GM18861 (cell line): ENCODE data around the gene PTPN23.

Experiments used
- ATAC-seq: cut with Tn5 transposase; IDR thresholded peaks from one replicate; pipeline ENCODE4 v1.9.1; 2021; ENCODE audit not compliant: unreplicated experiment

The PTPN23 gene

GRCh38 chr3:47419083-47420043 lies 38.5 kb downstream of the PTPN23 start:
- ATAC-seq = no peak

DNA sequence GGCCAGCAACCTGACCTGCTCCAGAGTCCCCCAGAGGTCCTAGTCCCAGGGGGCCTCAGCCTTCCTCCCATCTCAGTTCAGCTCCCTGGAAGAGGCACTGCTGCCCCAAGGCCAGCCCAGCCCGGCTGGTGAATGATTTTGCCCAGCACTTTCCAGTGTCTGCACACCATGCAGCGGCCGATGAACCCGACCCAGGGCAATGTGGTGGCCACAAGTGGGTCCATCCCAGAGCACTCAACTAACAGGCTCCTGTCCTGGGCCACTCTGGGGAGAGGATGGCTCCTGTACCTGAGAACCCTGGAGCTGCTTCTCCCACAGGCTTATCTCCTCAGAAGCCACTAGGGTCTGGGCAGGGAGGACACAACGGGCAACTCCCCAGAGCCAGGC lies 39.2 kb downstream of the PTPN23 start:
- ATAC-seq = no peak

GRCh38 chr3:47420511-47421484 lies 40.0 kb downstream of the PTPN23 start:
- ATAC-seq = peak; percentile 76

GRCh38 chr3:47421741-47422649 lies 41.2 kb downstream of the PTPN23 start:
- no peak for ATAC-seq

DNA sequence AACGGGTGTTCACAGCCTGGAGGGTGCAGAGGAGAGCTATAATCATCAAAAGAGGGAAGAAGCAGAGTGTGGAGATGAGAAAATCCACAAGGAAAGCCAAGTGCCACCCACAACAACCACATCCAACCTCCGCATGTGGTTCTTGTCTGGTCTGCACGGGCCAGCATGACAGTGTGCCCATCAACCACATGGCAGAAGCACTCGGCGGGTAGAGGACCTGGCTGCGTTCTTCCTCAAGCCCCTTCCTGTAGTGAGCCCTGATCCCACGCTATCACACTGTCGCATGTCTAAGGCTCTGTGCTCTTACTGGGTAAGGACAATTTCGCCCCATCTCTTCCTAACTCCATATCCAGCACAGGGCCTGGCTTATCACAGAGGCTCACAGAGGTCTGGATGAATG lies 41.9 kb downstream of the PTPN23 start:
- ATAC-seq = no peak

DNA sequence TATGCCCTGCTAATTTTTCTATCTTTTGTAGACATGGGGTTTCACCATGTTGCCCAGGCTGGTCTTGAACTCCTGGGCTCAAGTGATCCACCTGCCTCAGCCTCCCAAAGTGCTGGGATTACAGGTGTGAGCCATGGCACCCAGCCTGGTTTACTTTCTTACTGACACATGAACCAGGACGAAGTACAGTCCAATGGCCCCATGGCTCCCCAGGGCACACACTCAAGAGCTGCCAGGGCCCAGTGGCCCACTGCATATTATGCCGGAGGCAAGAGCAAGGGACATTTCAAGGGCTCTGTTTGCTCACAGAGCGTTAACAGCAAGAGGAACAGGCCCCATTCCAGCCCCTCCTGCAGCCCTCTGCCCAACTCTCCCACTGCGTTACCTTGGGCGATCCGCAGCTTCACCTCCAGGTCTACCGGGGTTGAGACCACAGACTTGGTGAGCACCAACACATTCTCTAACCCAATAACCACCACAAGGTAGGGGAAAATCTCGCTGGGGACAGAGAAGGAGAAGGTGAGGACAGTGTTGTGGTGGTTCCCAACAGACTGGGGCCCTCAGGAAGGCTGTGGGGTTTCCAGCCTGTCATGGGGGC lies 42.8 kb downstream of the PTPN23 start:
- ATAC-seq = no peak

DNA sequence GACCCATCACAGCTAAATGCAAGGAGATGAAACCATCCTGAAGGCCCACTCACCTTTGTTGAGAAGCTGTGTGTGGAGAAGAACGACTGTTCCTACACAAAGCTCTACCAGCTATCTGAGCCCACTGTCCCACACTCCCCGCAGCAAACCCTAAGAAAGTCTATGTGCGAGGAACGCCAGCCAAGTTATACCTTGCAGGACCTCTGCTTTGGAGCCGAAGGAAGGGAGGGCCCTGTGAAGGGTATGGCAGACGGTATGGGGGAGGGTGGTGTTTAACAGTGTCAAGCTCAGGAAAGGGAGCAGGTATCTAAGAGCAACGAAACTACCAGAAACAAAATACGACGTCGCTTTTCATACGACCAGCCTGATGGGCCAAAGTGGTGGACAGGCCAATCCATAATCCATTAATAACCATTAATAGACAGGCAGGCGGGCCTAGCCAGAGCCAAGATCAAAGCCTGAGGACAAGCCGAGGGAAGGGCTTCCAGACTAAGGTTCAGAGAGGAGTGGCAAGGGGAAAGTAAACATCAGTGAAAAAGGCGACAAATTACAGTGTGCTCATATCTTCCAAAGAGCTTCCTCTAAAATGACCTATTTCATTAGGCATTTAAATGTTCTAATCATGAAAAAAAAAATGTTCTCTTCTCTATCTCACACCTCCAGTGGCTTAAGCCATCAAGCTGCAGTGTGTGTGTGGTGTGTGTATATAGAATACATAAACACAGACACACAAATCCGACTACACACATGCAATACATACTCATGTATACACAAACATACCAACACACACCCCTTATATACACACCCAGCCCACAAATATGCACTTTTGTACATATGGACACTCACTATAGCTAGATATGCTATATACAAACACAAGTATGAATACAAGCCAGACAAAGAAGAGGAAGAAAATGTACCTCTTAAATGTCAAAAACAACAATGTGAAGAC lies 43.9 kb downstream of the PTPN23 start:
- ATAC-seq = no peak

DNA sequence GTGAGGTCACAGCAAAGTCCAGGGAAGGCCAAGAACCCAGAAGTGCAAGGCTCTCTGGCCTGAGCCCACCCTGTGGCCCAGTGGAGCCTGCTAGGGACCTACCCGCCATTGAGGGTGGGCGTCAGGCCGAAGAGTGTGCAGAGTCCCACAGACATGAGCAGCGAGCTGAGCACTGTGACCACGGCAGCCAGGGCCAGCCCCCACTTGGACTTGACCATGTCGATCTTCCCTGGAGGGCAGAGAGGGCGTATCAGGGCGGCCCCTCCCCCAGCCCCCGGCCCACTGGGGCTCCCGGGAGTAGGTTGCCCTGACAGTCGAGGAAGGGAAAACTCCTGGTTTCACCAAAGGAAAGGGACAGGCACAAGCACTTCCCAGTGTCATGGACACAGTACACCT lies 44.6 kb downstream of the PTPN23 start:
- no peak for ATAC-seq

DNA sequence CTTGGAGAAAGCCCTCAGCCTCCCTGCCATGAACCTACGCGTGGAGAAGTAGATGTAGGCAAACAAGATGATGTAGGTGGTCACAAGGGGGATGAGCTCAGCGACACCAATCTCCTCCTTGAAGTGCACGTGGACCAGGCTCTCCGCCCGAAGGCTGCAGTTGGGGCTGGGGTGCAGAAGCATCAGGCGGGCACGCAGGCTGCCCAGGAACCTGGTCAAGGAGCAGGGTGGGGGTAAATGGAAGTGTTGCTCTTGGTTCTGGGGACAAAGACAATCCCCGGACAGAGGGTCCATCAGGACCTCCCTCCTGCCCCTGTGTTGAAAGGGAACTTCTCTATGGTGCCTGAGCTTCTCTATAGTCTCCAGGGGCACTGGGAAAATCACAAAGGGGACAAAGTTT lies 45.1 kb downstream of the PTPN23 start:
- no peak for ATAC-seq

DNA sequence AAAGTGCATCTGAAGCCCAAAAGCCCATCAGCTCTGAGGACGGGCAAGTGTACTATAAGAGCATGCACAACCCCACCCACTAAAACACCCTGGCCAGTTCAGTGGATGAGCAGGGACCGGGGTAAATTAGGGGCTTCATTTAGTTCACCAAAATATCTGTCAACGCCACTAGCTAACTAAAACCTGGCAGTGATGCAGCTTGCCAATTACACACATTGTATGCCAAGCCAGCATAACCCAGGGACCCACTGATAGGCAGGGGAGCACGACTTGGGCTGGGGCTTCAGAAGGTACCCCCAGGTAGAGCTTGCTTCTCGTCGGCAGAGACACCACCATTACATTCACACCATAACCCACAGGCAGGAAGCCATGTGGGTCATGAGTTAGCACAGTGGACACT lies 47.0 kb downstream of the PTPN23 start:
- no peak for ATAC-seq

GRCh38 chr3:47428662-47429061 lies 47.8 kb downstream of the PTPN23 start:
- ATAC-seq = no peak

DNA sequence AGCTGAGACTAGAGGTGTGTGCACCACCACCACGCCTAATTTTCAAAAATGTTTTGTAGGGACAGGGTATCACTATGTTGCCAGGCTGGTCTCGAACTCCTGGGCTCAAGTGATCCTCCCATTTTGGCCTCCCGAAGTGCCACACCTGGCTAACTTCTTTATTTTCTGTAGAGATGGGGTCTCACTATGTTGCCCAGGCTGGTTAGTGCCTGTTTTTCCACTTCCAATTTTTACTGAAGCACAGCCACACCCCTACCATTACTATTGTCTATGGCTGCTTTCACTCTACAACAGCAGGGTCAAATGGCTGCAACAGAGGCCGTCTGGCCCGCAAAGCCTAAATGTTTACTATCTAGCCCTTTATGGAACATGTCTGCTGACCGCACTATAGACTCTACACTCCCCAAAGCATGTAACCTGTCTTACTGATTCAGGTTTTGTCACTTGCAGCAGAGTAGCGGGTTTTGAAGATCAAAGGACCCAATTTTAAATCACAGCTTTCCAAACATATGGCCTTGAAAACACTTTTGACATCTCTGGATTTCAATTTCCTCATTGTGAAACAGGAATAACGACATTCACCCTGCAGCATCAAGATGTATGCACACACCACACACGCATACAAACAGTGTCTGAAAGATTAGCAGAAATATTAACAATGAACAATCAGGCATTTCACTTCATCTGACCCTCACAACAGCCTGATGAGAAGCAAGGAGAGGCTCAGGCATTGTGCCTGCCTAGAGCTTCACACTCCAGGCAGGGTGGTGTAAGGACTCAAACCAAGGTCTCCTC lies 48.9 kb downstream of the PTPN23 start:
- ATAC-seq = no peak

DNA sequence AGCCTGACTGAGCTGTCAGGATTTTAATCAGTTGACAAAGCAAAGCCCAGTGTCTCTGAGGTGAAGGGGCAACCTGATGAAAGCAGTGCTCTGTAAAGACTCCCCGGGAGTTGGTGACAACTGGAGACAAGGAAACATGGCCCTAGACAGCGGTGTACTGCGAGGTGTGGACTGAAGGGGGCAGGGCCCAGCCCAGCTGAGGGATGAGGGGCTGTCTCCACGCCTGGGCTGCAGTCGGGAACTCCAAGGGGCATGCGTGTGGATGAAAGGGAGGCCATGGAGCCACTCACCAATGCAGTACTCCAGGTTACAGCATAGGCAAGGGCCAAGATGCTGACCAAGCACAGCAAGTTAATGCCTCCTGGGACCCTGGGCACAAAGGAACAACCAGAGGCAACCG lies 49.8 kb downstream of the PTPN23 start:
- no peak for ATAC-seq

DNA sequence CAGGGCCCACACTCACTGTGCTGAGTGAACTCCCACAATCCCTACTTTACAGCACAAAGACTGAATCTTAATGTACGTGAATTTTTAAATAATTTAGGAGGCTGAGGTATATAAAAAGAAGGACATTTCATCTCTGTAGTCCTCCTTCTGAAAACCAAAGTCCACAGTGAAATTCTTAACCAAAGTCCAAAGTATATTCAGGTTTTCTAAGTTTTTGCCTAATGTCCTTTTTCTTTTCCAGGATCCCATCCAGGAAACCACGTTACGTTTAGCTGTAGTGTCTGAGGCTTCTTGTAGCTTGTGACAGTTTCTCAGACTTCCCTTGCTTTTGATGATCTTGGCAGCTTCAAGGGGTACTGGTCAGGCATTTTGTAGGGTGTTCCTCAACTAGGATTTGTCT lies 50.4 kb downstream of the PTPN23 start:
- no peak for ATAC-seq

- no peak for ATAC-seq
These were observed 51.9 kb downstream of the PTPN23 start for GRCh38 chr3:47432673-47433072.

DNA sequence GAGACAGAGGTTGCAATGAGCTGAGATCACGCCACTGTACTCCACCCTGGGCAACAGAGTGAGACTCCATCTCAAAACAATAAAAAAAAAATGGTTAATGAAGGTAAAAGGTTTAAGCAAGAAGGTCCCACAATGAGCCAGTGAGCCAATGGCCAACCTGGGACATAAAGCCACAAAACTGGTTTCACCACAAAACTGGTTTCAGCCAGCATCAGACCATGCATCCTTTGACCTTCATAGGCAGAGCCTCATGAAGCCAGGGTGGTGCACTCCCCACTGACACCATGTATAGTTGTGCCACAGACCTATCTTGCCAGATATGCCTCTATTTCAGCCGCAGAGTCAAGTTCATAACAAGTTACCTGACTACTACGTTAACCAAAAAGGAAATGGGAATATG lies 53.0 kb downstream of the PTPN23 start:
- ATAC-seq = no peak

GRCh38 chr3:47434849-47435248 lies 54.0 kb downstream of the PTPN23 start:
- ATAC-seq = no peak

DNA sequence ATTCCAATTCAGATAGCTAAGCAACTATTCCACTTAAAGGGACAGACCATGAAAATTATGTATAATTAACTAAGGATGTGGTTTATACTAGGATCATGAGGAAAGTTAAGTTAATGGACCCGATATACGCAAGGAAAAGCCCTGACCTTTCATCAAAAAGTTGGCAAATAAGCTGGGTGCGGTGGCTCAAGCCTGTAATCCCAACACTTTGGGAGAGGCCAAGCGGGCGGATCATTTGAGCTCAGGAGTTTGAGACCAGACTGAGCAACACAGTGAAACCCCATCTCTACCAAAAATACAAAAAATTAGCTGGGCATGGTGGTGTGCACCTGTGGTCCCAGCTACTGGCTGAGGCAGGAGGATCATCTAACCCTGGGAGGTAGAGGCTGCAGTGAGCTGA lies 55.4 kb downstream of the PTPN23 start:
- ATAC-seq = no peak
